ENCODE measurements around the gene NRAP. TPM values are rescaled to one million over a fixed set of nuclear protein-coding genes. Genes with fewer than 3 reads are reported as not detected.

The NRAP gene
- total RNA-seq, 1 experiment from 2014 or later, result not detected

DNA sequence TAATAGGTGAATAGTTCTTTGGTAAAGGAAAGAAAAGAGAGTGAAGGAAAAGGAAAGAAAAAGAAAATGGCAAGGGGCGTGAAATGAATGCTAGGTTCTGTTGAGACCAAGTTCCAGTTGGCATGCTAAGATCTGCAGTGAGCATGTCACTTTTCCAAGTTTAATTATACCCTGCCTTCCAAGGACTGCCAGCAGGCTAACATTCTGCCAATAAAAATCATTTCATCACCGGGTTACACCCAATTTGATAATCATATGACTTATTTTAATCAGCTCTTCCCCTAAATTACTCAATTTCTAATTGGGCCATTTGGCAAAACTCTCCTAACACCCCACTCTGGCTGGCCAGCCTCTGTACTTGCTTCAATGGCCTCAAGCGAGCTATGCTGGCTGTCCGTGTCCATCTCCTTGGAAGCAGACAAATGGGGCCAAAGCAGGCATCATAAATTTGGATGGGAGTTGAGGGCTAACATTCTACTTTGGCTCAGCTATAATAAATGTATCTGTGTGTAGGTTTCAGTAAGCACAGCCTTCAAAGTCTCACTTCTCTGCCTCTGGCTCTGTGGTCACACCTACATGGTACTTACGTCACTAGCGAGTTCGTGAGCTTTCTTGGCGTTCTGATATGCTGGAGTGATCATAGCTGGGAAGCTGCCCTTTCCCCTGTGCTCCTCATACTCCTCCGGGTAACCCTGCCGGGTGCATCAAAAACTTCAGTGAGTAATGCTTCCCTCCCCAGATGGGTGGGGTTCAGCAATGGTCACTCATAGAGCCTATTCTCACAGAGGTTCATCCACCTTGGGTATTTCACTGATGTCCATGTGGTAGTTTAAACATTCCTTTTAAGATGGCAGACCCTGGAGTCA is 17.3 kb downstream of the NRAP start:
- ATAC-seq (no peak), DNase-seq (ENCODE audit: low read depth, low spot score) (no peak)
- TF ChIP-seq TCF7L2 (IDR thresholded peaks at IDR 0.05; ENCODE audit: low read depth, low read length) (no peak), POLR2AphosphoS5 (IDR thresholded peaks at IDR 0.05; ENCODE audit: low read depth, low read length) (no peak), SIN3A (IDR thresholded peaks at IDR 0.05; ENCODE audit: borderline replicate concordance, insufficient read depth, low read depth, low read length) (no peak)
- TF ChIP-seq, protein P1, sequence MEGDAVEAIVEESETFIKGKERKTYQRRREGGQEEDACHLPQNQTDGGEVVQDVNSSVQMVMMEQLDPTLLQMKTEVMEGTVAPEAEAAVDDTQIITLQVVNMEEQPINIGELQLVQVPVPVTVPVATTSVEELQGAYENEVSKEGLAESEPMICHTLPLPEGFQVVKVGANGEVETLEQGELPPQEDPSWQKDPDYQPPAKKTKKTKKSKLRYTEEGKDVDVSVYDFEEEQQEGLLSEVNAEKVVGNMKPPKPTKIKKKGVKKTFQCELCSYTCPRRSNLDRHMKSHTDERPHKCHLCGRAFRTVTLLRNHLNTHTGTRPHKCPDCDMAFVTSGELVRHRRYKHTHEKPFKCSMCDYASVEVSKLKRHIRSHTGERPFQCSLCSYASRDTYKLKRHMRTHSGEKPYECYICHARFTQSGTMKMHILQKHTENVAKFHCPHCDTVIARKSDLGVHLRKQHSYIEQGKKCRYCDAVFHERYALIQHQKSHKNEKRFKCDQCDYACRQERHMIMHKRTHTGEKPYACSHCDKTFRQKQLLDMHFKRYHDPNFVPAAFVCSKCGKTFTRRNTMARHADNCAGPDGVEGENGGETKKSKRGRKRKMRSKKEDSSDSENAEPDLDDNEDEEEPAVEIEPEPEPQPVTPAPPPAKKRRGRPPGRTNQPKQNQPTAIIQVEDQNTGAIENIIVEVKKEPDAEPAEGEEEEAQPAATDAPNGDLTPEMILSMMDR (IDR thresholded peaks at IDR 0.05), result no peak
- TF ChIP-seq, protein P2, sequence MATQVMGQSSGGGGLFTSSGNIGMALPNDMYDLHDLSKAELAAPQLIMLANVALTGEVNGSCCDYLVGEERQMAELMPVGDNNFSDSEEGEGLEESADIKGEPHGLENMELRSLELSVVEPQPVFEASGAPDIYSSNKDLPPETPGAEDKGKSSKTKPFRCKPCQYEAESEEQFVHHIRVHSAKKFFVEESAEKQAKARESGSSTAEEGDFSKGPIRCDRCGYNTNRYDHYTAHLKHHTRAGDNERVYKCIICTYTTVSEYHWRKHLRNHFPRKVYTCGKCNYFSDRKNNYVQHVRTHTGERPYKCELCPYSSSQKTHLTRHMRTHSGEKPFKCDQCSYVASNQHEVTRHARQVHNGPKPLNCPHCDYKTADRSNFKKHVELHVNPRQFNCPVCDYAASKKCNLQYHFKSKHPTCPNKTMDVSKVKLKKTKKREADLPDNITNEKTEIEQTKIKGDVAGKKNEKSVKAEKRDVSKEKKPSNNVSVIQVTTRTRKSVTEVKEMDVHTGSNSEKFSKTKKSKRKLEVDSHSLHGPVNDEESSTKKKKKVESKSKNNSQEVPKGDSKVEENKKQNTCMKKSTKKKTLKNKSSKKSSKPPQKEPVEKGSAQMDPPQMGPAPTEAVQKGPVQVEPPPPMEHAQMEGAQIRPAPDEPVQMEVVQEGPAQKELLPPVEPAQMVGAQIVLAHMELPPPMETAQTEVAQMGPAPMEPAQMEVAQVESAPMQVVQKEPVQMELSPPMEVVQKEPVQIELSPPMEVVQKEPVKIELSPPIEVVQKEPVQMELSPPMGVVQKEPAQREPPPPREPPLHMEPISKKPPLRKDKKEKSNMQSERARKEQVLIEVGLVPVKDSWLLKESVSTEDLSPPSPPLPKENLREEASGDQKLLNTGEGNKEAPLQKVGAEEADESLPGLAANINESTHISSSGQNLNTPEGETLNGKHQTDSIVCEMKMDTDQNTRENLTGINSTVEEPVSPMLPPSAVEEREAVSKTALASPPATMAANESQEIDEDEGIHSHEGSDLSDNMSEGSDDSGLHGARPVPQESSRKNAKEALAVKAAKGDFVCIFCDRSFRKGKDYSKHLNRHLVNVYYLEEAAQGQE (IDR thresholded peaks at IDR 0.05; ENCODE audit: insufficient read depth in 1 of 2, low read depth in 2 of 2, low read length in 1 of 2), result no peak
- H3K9me3 ChIP-seq (ENCODE audit: control insufficient read depth, insufficient read depth, low read depth, low read length), result no peaks in the 10 kb centered on the region
- H3K4me1 ChIP-seq (ENCODE audit: control insufficient read depth, insufficient read depth, low read length), result peaks cover 4% of the 10 kb centered on the region; the same call in 1 of the 2 replicates
- H3K4me3 ChIP-seq (ENCODE audit: low read depth in 2 of 2, low read length in 2 of 2), result no peak overlapping the region
- no TSS peak for BruUV-seq (replicated peaks)
- in situ Hi-C loops (cut with HindIII; ENCODE audit: low pct_unique_long_range_greater_than_20kb, low sequenced_read_pairs) (no loop called here), intact Hi-C loops (cut with micrococcal nuclease; ENCODE audit: unreplicated experiment) (no loop called here)
- CTCF ChIA-PET, result no interaction called here
- H3K27ac ChIP-seq (ENCODE audit: low read length), result no peak overlapping the region
- no peaks in the 10 kb centered on the region for H3K36me3 ChIP-seq (ENCODE audit: control insufficient read depth, insufficient read depth, low read length)
- POLR2A ChIA-PET, result no interaction called here
- H3K27me3 ChIP-seq (ENCODE audit: control insufficient read depth, insufficient read depth, low read length), result peaks cover 42% of the 10 kb centered on the region

DNA sequence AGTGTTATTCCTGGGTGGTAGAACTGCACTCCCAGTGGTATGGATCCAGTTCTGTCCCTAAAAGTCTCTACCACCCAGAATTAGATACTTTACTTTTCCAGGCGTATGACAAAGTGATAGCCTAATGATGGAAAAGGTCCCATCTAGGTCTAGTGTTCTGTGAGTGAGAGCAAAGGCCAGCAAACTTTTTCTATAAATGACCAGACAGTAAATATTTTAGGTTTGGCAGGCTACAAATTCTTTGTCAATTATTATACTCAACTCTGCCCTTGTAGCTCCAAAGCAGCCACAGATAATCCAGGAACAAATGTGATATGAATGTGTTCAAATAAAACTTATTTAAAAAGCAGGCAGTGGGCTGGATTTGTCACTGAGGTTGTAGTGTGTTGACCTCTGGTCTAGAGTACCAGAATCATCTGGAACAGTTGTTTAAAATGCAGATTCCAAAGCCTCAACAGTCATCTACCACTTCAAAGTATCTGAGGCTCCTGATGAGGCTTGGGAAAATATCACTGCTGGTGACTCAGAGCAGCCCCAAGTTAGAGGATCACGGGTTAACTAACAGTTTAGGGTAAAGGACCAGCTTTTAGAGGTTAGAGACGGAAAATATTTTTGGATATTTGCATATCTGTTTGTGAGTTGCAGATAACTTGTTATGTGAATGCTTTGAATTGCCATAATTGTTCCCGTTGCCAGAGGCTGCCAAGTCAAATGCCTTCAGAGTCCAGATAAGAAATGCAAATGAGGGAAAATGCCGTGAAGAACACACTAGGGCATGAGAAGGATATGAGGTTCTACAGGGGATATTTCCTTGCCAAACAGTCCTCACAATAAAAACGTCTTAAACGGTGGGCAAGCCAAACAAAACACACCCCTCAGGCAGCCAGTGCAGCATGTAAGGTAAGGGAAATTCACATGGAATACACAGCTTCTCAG is 19.4 kb downstream of the NRAP start:
- no TSS peak for BruUV-seq (replicated peaks)
- ATAC-seq (no peak), DNase-seq (ENCODE audit: low read depth, low spot score) (no peak)
- no peaks in the 10 kb centered on the region for H3K9me3 ChIP-seq (ENCODE audit: control insufficient read depth, insufficient read depth, low read depth, low read length)
- H3K27me3 ChIP-seq (ENCODE audit: control insufficient read depth, insufficient read depth, low read length), result peaks cover 61% of the 10 kb centered on the region
- no peak overlapping the region for H3K27ac ChIP-seq (ENCODE audit: low read length)
- H3K36me3 ChIP-seq (ENCODE audit: control insufficient read depth, insufficient read depth, low read length), result no peaks in the 10 kb centered on the region
- TF ChIP-seq TCF7L2 (IDR thresholded peaks at IDR 0.05; ENCODE audit: low read depth, low read length) (no peak), POLR2AphosphoS5 (IDR thresholded peaks at IDR 0.05; ENCODE audit: low read depth, low read length) (no peak), SIN3A (IDR thresholded peaks at IDR 0.05; ENCODE audit: borderline replicate concordance, insufficient read depth, low read depth, low read length) (no peak)
- TF ChIP-seq, protein P1 (IDR thresholded peaks at IDR 0.05), result no peak
- TF ChIP-seq, protein P2 (IDR thresholded peaks at IDR 0.05; ENCODE audit: insufficient read depth in 1 of 2, low read depth in 2 of 2, low read length in 1 of 2), result no peak
- CTCF ChIA-PET, result no interaction called here
- in situ Hi-C loops (cut with HindIII; ENCODE audit: low pct_unique_long_range_greater_than_20kb, low sequenced_read_pairs), result no loop called here
- H3K4me3 ChIP-seq (ENCODE audit: low read depth in 2 of 2, low read length in 2 of 2), result no peak overlapping the region
- POLR2A ChIA-PET, result no interaction called here
- peaks cover 4% of the 10 kb centered on the region; the same call in 1 of the 2 replicates for H3K4me1 ChIP-seq (ENCODE audit: control insufficient read depth, insufficient read depth, low read length)
- intact Hi-C loops (cut with micrococcal nuclease; ENCODE audit: unreplicated experiment), result no loop called here

Measured in Panc1 (cell line).